ENCODE measurements around the gene CCDC88B.

Gene CCDC88B

DNA sequence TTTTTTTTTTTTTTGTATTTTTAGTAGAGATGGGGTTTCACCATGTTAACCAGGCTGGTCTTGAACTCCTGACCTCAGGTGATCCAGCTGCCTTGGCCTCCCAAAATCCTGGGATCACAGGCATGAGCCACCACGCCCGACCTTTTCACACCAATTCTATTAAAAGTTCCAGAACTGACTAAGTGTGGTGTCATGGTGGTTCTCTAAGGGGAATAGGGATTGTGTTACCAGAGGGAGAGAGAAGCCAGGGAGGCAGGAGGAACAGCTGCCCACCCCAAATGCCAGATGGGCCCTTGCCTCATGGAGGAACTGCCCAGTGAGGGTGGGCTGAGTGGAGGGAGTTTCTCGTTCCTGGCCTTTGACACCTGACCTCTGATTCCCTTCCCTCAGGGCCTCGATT, 24.9 kb downstream of the CCDC88B start:
- no peak for DNase-seq

DNA sequence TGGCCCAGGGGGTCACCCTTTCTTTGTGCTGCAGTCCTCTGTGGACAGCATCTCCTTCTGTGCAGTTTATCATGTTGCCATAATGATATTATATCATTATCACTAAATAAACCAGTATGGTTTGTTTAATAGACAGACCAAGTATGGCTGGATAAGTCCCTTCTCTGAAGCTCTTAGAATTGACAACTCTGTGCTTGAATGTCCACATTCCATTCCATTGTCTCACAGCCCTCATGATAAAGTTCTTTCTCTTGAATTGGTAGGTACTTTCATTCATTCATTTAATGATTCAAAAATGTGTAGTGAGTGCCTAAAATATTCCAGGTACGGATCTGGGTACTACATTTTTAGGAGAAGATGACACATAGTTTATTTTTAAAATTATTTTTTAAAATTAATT, 26.7 kb downstream of the CCDC88B start:
- no peak for DNase-seq

DNA sequence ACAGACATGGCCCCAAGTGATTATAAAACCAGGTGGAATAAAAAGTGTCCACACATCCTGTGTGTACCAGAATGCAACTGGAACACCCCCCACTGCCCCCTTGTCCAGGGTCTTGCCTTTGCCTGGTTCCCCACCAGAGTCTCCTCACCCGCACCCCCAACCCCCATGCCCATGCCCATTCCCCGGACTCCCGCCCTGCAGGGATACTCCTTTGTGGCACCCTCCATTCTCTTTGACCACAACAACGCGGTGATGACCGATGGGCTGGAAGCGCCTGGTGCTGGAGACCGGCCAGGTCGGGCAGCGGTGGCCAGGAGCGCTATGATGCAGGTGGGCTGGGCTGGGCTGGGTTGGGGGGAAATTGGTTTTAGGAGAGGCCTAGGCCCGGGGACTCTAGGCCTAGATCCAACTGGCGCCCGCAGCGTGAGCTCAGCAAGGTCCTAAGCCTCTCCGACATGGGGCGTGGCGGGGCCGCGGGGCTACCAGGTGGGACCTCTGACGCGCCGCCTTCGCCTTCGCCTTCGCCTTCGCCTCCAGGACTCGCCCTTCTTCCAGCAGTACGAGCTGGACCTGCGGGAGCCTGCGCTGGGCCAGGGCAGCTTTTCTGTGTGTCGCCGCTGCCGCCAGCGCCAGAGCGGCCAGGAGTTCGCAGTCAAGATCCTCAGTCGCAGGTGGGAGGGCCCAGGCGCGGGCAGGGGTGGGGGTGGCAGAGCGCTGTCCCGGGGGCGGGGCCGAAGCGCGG, 28.1 kb downstream of the CCDC88B start:
- no peak for DNase-seq

DNA sequence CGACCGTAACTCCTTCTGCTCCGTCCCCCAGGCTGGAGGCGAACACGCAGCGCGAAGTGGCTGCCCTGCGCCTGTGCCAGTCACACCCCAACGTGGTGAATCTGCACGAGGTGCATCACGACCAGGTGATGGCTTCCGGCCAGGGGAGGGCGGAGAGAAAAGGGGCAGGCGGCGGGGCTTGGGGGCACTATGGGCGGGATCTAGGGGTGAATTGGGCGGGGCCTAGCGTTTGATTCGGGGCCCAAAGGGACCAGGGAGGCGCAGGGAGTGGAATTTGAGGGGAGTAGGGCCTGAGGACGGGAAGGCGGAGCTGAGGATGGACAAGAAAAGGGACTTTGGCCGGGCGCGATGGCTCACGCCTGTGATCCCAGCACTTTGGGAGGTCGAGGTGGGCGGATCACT, 28.7 kb downstream of the CCDC88B start:
- no peak for DNase-seq

DNA sequence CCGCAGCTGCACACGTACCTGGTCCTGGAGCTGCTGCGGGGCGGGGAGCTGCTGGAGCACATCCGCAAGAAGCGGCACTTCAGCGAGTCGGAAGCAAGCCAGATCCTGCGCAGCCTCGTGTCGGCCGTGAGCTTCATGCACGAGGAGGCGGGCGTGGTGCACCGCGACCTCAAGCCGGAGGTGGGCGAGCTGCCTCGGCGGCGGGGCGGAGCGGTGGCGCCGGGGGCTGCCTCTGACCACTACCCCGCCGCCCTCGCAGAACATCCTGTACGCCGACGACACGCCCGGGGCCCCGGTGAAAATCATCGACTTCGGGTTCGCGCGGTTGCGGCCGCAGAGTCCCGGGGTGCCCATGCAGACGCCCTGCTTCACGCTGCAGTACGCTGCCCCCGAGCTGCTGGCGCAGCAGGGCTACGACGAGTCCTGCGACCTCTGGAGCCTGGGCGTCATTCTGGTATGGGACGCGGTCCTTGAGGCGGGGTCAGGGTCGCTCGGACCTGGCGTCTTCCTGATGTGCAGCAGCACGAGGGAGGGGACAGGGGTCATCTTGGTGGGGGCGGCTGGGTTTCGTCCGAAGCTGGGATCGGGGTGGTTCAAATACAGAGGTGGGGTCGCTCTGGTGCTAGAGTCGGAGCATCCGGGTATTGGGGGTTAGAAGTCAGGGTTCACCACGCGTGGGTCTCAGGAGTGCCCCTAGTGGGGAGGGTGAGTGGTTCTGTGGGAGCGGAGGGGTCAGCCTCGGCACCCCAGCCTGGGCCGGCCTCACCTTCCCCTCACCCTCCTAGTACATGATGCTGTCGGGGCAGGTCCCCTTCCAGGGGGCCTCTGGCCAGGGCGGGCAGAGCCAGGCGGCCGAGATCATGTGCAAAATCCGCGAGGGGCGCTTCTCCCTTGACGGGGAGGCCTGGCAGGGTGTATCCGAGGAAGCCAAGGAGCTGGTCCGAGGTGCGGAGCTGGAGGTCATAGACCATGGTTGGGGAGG, 29.7 kb downstream of the CCDC88B start:
- DNase-seq, result no peak

DNA sequence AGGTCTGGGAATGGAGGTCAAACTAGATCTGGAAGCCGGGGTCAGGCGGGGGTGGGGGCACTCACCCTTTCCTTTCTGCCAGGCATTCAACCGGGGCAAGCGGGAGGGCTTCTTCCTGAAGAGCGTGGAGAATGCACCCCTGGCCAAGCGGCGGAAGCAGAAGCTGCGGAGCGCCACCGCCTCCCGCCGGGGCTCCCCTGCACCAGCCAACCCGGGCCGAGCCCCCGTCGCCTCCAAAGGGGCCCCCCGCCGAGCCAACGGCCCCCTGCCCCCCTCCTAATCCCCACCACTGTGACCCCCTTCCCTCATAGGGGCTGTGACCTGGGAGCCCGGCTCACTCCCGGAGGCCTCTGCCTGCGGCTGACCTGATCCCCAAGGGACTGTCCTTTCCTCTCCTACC, 31.2 kb downstream of the CCDC88B start:
- no peak for DNase-seq

DNA sequence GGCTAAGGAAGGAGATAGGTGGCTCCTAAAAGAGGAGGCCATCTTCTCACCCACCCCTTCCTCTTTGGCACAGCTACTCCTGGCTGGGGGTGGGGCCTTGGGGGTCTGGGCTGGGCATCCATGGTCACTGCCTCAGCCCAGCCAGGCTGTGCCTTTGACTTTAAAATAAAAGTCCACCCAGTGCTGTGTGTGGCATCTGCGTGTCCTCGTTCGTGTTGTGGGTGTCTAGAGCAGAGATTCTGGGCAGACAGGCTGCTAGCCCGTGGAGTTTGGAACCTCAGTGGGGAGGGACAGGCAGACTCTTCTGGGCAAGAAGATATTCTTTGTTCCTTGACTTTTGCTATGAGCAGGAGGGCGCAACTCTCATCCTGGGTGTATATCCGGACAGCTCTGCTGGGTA, 32.0 kb downstream of the CCDC88B start:
- DNase-seq, result no peak

DNA sequence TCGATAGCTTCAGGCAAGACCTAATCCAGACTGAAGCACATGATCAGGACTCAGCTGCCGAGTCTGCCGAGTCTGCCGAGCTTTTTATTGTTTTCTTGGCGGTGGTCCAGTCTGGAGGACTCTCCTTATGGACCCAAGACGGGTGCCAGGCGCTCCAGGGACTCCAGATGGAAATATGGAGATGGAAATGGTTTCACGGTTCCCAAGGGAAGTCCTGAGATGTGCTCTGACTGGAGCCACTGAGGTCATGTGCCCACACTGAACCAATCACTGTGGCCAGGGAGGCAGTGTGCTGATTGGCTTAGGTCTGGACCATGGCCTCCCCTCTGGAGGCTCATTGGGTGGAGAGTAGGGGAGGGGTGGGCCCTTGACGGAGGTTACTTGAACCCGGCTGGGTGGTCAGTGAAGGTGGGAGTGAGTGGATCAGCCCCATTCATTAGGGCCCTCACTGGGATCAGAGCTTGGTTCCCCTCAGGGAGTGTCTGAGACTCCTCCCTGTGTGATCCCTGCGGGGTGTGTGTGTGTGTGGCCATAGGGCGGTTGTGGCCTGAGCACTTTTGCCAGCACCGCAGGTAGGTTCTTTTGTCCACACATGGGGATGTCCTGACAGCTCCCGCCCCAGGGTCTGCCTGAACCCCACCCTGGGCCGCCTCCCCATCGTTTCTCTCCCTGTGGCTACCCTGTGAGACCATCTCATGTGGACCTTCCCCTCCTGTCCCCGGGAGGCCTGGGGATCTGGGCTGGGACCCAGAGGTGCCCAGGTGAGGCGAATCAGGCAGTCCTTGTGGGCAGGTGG, 33.0 kb downstream of the CCDC88B start:
- DNase-seq, result no peak

DNA sequence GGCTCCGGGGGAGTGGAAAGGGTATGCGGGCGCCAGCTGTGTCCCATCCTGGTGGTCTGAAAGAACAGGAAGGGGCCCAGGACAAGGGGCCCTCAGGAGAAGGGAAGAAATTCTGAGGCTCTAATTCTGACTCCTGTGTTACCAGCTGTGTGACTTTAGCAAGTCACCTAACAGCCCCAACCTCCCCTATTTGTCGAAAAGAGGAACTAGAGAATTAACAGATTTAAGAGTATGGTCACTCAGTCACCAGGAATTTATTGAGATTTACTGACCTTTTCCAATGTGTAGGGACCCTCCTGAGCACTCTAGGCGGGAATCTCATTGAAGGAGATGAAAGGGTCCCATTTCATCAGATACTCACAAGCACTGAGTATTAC, 33.6 kb downstream of the CCDC88B start:
- DNase-seq, result no peak

DNA sequence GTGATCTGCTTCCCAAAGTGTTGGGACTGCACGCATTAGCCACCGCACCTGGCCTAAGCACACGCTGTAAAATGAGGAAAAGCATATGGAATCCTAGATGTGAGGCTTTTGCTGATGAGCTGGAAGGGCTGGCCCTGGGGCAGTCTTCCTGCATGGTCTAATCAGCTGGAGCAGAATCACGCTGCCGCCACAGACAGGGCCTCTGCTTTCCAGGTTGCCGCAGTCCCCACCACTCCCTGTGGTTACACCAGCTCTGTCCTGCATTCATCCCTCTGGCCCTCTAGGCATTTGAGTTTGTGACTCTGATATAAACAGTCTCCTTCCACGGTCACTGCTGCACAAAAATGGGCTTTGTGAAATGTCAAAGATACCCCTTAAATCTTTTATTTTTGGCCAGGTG, 36.1 kb downstream of the CCDC88B start:
- no peak for DNase-seq

DNA sequence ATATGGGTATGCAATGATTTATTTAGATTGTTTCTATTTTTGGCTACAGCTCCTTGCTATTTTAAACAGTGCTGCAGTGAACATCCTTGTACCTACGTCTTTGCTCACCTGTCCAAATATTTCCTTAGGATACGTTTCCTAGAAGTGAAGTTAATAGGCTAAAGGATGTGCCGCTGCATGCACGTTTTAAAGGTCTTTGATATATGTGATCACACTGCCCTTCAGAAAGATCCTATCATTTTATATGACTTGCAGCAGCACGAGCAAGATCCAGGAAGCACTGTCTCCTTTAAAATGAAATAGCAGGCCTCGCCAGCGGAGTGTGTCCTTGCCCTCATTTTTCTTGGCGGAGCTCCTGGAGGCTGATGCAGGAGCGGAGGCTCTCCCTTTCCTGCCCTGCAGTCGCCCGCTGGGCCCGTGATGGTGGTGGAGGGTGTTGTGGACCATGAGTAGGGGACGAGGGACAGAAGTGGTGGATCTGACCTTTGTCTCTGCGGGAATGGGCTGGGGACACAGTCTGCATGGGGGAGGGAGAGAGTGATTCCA, 38.4 kb downstream of the CCDC88B start:
- DNase-seq, result no peak

DNA sequence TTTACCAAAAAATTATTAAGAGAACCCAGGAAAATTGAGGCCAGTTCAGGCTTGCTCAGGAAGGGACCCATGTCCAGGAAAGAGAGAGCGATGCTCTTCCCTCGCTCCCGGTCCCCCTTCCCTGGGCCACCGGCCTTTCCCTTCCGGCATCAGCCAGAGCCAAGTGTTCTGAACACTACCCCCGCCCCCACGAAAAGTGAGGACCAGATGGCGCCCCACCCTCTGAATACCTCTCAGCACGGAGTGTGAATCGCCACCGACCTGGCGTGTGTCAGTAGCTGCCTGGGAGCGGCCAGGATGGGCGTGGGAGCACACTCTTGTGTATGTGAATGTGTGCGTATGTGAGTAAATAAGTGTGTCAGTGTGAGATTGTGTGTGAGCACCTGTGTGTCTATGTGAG, 39.2 kb downstream of the CCDC88B start:
- DNase-seq, result no peak

DNA sequence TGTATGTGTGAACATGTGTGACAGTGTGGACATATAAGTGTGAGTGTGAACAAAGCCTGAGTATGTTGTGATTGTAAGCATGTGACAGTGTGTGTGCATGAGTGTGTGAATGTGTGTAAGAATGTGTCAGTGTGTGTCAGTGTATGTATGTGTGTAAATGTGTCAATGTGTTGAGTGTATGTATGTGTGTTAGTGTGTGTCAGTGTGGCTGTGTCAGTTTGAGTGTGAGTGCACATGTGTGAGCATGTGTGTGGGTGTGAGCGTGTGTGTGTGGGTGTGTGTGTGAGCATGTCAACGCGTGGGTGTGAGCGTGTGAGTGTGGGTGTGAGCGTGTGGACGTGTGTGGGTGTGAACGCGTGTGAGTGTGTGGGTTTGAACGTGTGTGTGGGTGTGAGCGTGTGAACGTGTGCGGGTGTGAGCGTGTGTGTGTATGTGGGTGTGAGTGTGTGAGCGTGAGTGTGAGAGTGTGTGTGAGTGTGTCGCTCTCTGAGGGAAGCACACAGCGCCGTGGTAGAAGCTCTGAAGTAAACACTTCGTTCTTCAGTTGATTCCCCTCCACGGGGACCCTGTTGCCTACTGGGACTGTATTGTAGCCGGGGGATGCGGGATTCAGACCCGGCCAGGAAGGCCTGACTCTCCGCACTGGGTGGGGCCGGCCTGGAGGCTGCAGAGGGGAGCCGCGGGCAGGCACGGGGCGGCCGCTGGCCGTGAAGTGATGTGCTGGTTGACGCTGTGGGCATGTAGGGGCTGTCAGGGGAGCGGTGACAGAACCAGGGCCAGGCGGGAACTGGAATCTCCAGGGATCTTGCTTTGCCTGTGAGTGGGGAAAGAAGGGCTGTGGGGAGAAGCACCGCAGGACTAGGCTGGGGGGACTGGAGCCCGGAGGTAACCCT, 40.1 kb downstream of the CCDC88B start:
- no peak for DNase-seq

DNA sequence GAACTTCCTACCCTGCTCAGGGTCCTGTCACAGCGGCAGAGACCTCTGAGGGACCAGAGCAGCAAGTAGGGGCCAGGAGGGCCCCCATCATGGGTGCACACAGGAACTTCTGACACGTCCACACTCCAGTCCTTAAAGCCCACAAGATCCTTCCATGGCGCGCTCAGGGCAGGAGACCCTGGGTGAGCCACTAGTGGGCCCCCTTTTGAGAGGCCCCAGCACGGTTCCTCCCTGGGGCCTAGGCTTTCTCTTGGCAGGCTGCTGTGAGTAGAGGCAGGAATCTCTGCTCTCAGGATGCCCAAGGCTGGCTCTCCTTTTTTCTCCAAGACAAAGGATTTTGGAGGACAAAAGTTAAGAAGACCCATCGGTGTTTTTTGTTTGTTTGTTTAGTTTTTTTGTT, 41.3 kb downstream of the CCDC88B start:
- no peak for DNase-seq

DNA sequence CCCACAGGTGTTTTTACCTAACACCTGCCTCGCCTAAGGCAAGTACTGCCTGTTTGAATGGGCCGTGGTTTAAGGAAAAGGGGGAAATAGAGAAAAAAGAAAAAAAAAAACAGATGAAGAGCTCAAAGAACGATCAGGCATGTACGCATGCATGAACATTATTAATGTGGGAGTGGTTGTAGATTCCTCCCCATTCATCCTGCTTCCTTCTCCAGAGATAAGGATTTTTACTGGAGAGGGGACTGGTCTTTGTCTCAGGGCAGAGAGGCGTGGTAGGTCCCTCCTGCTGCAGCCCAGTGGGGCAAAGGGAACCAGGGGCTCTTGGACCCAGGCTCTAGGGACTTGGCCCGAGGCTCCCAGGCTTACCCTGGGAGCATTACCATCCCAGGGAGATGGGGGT, 42.0 kb downstream of the CCDC88B start:
- DNase-seq, result no peak

DNA sequence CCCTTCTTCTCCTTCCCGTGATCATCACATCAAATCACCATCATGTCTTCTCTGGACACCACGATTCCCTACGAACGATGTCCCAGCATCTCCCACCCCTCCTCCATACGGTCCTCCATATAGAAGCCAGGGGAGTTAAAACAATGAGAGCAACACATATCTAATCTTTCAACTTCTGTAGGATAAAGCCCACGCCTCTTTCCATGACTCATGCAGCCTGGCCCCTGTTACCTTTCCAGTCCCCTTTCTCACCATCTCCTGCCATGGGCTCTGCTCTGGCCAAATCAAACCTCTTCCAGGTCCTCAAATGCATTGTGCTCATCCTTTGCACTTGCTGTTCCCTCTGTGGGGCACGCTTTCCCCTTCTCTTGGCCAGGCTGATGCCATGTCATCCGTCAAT, 42.6 kb downstream of the CCDC88B start:
- no peak for DNase-seq

DNA sequence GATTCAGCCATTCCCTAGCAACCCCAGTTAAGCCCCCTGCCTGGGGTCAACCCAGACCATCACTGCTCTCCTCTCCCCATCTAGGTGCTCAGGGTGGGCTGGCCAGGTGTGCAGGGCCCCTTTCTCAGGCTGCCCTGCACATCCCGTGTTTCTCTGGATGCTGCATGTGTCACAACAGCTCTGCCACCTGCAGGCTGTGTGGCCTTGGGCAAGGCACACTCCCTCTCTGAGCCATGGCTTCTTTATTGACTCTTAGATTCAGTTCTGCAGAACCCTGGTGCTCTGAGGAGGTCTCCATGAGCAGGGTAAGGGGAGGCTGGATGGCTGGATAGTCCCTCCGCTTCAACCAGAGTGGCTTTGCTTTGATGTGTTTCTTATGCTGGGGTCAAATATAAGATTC, 43.6 kb downstream of the CCDC88B start:
- DNase-seq, result no peak

DNA sequence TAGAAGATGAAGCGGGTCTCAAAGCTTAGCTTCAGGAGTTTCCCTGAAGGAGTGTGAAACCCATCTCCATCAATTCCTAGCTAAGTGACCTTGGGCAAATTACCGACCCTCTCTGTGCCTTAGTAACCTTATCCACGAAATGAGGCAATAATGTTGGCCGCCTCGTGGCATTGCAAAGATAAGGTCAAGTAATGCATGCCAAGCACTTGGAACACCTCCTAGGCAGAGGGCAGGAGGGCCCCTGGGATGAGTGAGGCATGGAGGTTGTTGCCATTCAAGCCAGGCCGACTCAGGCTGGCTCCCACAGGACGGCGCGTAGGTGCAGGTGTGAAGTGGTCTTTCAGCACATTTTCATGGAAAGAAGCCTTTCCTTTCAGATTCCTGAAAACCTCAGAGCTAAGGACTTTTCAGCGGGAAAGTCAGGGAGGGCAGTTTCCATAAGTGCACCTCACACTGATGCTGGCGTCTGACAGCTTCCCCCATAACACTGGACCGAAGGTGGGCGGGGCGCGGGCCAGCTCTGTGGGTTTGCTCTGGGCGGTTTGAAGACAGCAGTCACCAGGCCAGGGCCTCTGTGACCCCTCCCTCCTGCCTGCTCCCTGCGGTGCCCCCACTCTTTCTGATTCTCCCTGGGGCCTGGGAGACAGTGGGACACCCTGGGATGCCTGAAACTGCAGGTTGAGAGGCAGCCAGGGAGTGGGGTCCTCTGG, 44.2 kb downstream of the CCDC88B start:
- no peak for DNase-seq

DNA sequence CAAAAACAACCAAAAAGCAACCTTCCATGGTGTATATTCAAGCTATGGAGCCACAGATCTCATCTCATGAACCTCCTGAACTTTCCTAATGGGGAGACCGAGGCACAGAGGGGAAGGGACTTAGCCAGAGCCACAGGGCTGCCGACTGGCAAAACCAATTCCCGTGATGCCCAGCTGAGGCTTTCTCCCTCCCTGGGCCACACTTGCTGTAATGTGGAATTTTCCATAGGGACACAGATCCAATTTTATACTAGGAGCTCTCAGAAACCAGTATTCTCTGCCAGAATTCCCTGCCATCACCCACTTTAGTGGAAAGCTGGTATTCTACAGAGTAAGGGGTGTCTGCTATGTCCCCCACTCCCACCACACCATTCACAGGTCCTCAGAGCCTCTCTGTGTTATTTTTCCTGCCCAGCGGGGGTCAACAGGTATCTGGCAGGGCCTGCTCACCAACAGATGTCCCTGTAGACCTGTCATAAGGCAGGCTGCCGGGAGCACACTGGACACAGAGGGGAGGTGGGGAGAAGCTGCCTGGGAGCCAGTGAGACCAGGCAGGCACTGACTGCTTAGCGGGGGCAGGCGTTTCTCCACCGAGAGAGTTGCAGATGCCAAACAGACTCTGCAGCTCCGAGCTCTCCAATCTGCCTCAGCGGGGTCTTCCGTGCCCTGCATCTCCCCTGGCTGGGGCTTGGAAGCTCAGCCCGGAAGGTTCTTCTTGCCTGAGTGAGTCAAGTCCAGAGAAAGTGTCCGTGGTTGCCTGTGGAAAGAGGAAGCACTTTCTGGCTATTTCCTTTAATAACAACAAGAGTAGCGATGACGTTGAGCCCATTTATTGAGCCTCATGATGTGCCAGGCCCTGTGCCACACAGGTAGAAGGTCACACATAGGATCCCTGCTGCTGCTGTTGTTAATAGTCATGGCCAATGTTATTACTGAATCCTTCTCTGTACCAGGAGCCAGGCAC, 45.3 kb downstream of the CCDC88B start:
- no peak for DNase-seq
